Kidney (tissue), 14 donors: Measurements from ENCODE around the gene LARP7. TPM values are rescaled to one million over a fixed set of nuclear protein-coding genes. Genes with fewer than 3 reads are reported as not detected.
"Not testable (repeated sequence)": the region's sequence is repeated elsewhere in the genome, so short reads cannot be mapped to it uniquely, and the experiment has no call there.

ENCODE experiments used
- DNase-seq, 5 donors: peaks; one replicate each; pipeline ENCODE4 v3.0.0-alpha.2; 2013 to 2020
- FAIRE-seq: peaks from 2 replicates; lab custom pipeline; 2012; peaks lifted over from hg19 to GRCh38; lab: Jason Lieb, UNC
- H3K27ac ChIP-seq, 2 donors: one replicate each; pipeline ENCODE4 v1.7.0; 2013; ENCODE audit warnings: low read depth in 2 of 2, low read length in 2 of 2, inconsistent platforms in 1 of 2
- H3K27me3 ChIP-seq: one replicate; pipeline ENCODE4 v1.7.1; 2013; ENCODE audit warnings: low read length, inconsistent platforms; ENCODE audit not compliant: control insufficient read depth, insufficient read depth
- H3K36me3 ChIP-seq, 3 donors: one replicate each; pipeline versions ENCODE4 v1.7.0 to v1.7.1; 2013; ENCODE audit warnings: low read length in 3 of 3, control low read depth in 1 of 3, inconsistent platforms in 1 of 3; ENCODE audit not compliant: insufficient read depth in 3 of 3, control insufficient read depth in 2 of 3
- H3K4me1 ChIP-seq, 3 donors: one replicate each; pipeline versions ENCODE4 v1.7.0 to v1.7.1; 2013; ENCODE audit warnings: low read length in 3 of 3, inconsistent platforms in 1 of 3, low read depth in 1 of 3; ENCODE audit not compliant: control insufficient read depth in 2 of 3, insufficient read depth in 2 of 3
- H3K4me3 ChIP-seq, 3 donors: one replicate each; pipeline versions ENCODE4 v1.7.0 to v1.8.1; 2013; ENCODE audit warnings: low read length in 3 of 3, control low read depth in 1 of 3, inconsistent platforms in 1 of 3
- H3K9ac ChIP-seq, 3 donors: one replicate each; pipeline versions ENCODE4 v1.7.0 to v1.7.1; 2013; ENCODE audit warnings: low read length in 3 of 3, control low read depth in 1 of 3, inconsistent platforms in 1 of 3
- H3K9me3 ChIP-seq, 3 donors: one replicate each; pipeline versions ENCODE4 v1.7.0 to v1.7.1; 2013; ENCODE audit warnings: low read length in 3 of 3, control low read depth in 1 of 3, inconsistent platforms in 1 of 3; ENCODE audit not compliant: control insufficient read depth in 2 of 3, insufficient read depth in 1 of 3
- CTCF ChIP-seq: IDR thresholded peaks from 3 replicates; pipeline ENCODE4 v1.5.1; 2012; ENCODE audit warnings: mild to moderate bottlenecking, moderate library complexity, borderline replicate concordance; ENCODE audit not compliant: insufficient read depth; ENCODE audit errors: extremely low read depth
- intact Hi-C: fragments of 100-400 bp; cut with DNase I; formaldehyde crosslinking; loops from one replicate; pipeline ENCODE4 v1.11.1; 2022
- polyA plus RNA-seq: library from polyadenylated mRNA; stranded (reverse); fragments of 350-450 nt; fragmentation: Illumina TruSeq; extraction: RNeasy Lipid Tissue Mini Kit (QIAGEN cat#74804); gene quantifications from one replicate; pipeline ENCODE4 v1.2.3, GENCODE V29; 2014; ENCODE audit warnings: low read depth, low replicate concordance; ENCODE audit not compliant: insufficient read depth
- total RNA-seq: library from RNA; stranded (reverse); fragmentation: NEBNext Ultra II Directional; extraction: Animal tissue kit (Norgen Biotek cat#: 25700); gene quantifications from one replicate; pipeline ENCODE4 v1.2.1, GENCODE V29; 2021
- donor health status: control.
- donor health status: control.
- donor health status: control.
- donor health status: control.
- donor health status: control.
- donor health status: DM: yes; HTN: yes; CAD: no.
- donor health status: Normal renal cell carcinoma (clear cell type).

Gene LARP7
- total and polyA plus RNA-seq, 2 donors from 2014 or later: 37.3 to 45.5 TPM

- FAIRE-seq: no peak
- Histone ChIP-seq H3K4me3 (peak overlapping the region in 1 of 3 donors; percentile 8), H3K9me3 (no peaks in the 10 kb centered on the region), H3K27me3 (no peaks in the 10 kb centered on the region), H3K27ac (no peak overlapping the region), H3K36me3 (no peaks in the 10 kb centered on the region), H3K9ac (no peak overlapping the region), H3K4me1 (peaks cover 0 to 11% (median 9%) of the 10 kb centered on the region in 3 donors)
- no peak for TF ChIP-seq CTCF
- intact Hi-C loops: loop anchor here (10.0 kb wide), 1 partner anchor 131 kb away; no protein-coding TSS in a partner anchor
- peak in 2 of 5 donors; percentile 44 to 52 for DNase-seq
These were observed 3.3 kb upstream of the LARP7 start for GRCh38 chr4:112633477-112634235.

- peak overlapping the region; percentile 71 to 99 (median 90) for H3K9ac ChIP-seq
- H3K36me3 ChIP-seq: peaks cover 0 to 1% (median 0%) of the 10 kb centered on the region in 3 donors
- H3K27ac ChIP-seq: peak overlapping the region; percentile 96 to 97
- intact Hi-C loops: loop anchor here (10.0 kb wide), 1 partner anchor 127 kb away; no protein-coding TSS in a partner anchor
- peak overlapping the region; percentile 98 to 99 (median 99) for H3K4me3 ChIP-seq
- FAIRE-seq (no peak), DNase-seq (no peak)
- no peak for TF ChIP-seq CTCF
- H3K27me3 ChIP-seq: no peaks in the 10 kb centered on the region
- no peaks in the 10 kb centered on the region for H3K9me3 ChIP-seq
- peaks cover 0 to 11% (median 9%) of the 10 kb centered on the region in 3 donors for H3K4me1 ChIP-seq
These were observed 566 bp downstream of the LARP7 start for GRCh38 chr4:112637552-112637866.

GRCh38 chr4:112642526-112642925, 5.6 kb downstream of the LARP7 start:
- Histone ChIP-seq H3K9me3 (no peaks in the 10 kb centered on the region), H3K9ac (no peak overlapping the region), H3K36me3 (peaks cover under 1 to 16% (median 4%) of the 10 kb centered on the region in 3 donors), H3K27me3 (no peaks in the 10 kb centered on the region), H3K4me1 (peaks cover 0 to 7% (median 6%) of the 10 kb centered on the region in 3 donors), H3K4me3 (no peak overlapping the region), H3K27ac (no peak overlapping the region)
- FAIRE-seq (no peak), DNase-seq (no peak)
- intact Hi-C loops: no loop called here
- TF ChIP-seq CTCF: no peak

- peaks cover 3 to 24% (median 8%) of the 10 kb centered on the region in 3 donors for H3K36me3 ChIP-seq
- intact Hi-C loops, H3K27me3 ChIP-seq, DNase-seq, H3K9me3 ChIP-seq, H3K9ac ChIP-seq, H3K4me3 ChIP-seq, H3K27ac ChIP-seq, H3K4me1 ChIP-seq, FAIRE-seq: not testable (repeated sequence)
These were observed 7.9 kb downstream of the LARP7 start for GRCh38 chr4:112644595-112645535.
